ENCODE results near the gene CSF3. TPM values are rescaled to one million over a fixed set of nuclear protein-coding genes. Genes with fewer than 3 reads are reported as not detected.

The CSF3 gene
- total RNA-seq, 1 experiment from 2014 or later = not detected

DNA sequence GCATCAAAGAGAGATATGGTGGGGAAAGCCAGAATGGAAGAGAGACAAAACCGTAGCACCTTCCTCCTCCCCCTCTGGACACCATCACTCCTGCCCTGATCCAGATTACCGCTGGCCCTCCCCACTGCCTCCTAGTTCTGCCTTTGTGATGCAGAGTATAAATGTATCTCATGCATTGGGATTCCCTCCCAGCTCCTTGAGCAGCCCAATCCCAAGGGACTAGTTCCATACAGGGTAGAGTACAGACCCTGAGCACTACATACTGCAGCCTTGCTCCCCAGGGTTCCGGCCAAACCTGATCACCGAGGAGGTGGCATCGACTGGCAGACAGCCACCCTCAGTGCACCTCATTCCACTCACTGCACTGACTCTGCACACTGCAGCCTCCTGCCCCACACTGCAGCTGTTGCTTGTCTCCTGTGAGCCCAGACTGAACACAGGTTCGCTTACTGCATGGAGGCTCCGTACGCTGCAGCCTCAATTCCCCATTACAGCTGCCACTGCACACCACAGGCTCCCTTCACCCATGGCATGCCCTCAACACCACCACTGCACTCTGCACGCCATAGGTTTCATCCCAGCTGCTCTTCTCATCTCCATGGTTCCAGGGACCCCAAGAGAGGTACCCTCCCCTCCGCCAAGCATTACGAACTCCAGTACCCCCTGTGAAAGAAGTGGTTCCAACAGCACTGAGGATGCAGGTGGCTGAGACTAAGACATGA is 45.8 kb downstream of the CSF3 start:
- Histone ChIP-seq H3K4me1 (replicated peaks; ENCODE audit: insufficient read depth) (peaks cover 24% of the 10 kb centered on the region; the same call in 1 of the 2 replicates), H3F3A (ENCODE audit: insufficient read depth, low read depth) (peaks cover 8% of the 10 kb centered on the region; the same call in 1 of the 2 replicates), H2AFZ (no peak overlapping the region), H3K79me2 (ENCODE audit: low read depth) (no peaks in the 10 kb centered on the region), H3K27ac (no peak overlapping the region), H3K4me3 (no peak overlapping the region), H3K9me3 (ENCODE audit: insufficient read depth, low read depth) (no peaks in the 10 kb centered on the region), H3K4me2 (no peak overlapping the region), H3K36me3 (ENCODE audit: low read depth) (no peaks in the 10 kb centered on the region), H4K20me1 (ENCODE audit: insufficient read depth) (no peaks in the 10 kb centered on the region), H3K9me2 (ENCODE audit: insufficient read depth) (no peaks in the 10 kb centered on the region), H3K27me3 (ENCODE audit: insufficient read depth, low read depth) (peaks cover 13% of the 10 kb centered on the region; the same call in 1 of the 2 replicates)
- CTCF ChIA-PET = no interaction called here
- intact Hi-C loops (cut with micrococcal nuclease; ENCODE audit: unreplicated experiment) = loop anchor here (5.0 kb wide), 1 partner anchor 51 kb away; no protein-coding TSS in a partner anchor
- POLR2A ChIA-PET (ENCODE audit: unreplicated experiment) = no interaction called here
- no TSS peak for BruUV-seq (replicated peaks)
- no peak for DNase-seq
- TF ChIP-seq, protein P1, sequence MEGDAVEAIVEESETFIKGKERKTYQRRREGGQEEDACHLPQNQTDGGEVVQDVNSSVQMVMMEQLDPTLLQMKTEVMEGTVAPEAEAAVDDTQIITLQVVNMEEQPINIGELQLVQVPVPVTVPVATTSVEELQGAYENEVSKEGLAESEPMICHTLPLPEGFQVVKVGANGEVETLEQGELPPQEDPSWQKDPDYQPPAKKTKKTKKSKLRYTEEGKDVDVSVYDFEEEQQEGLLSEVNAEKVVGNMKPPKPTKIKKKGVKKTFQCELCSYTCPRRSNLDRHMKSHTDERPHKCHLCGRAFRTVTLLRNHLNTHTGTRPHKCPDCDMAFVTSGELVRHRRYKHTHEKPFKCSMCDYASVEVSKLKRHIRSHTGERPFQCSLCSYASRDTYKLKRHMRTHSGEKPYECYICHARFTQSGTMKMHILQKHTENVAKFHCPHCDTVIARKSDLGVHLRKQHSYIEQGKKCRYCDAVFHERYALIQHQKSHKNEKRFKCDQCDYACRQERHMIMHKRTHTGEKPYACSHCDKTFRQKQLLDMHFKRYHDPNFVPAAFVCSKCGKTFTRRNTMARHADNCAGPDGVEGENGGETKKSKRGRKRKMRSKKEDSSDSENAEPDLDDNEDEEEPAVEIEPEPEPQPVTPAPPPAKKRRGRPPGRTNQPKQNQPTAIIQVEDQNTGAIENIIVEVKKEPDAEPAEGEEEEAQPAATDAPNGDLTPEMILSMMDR (conservative IDR thresholded peaks at IDR 0.05) = no peak
- TF ChIP-seq EZH2 (IDR thresholded peaks at IDR 0.05; ENCODE audit: low read depth) = no peak

DNA sequence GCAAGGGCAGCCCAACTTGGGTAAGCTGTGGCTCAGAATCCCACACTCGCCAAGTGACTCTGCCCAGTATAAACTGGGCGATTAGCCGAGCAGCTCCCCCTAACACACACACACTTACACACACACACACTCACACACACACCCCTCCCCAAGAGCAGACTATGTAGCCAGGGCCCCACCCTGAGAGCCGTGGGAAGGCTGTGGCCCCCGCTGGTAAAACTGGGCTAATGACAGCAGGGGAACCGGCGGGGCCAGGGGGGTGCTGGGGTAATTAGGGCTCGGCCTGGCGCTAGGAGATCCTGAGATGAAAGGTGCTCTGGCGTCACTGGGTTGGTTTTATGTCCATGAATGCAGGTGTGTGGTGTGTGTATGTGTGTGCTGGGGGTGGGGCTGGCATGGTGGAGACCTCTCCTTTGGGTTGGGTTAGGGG is 46.4 kb downstream of the CSF3 start:
- Histone ChIP-seq H3K27ac (no peak overlapping the region), H3K4me3 (no peak overlapping the region), H3K36me3 (ENCODE audit: low read depth) (no peaks in the 10 kb centered on the region), H3K9me2 (ENCODE audit: insufficient read depth) (no peaks in the 10 kb centered on the region), H3K9me3 (ENCODE audit: insufficient read depth, low read depth) (no peaks in the 10 kb centered on the region), H3F3A (ENCODE audit: insufficient read depth, low read depth) (peaks cover 8% of the 10 kb centered on the region; the same call in 1 of the 2 replicates), H3K4me2 (no peak overlapping the region), H3K4me1 (replicated peaks; ENCODE audit: insufficient read depth) (peaks cover 24% of the 10 kb centered on the region; the same call in 1 of the 2 replicates), H2AFZ (no peak overlapping the region), H3K27me3 (ENCODE audit: insufficient read depth, low read depth) (peaks cover 13% of the 10 kb centered on the region; the same call in 1 of the 2 replicates), H3K79me2 (ENCODE audit: low read depth) (no peaks in the 10 kb centered on the region), H4K20me1 (ENCODE audit: insufficient read depth) (no peaks in the 10 kb centered on the region)
- DNase-seq = no peak
- ChIA-PET CTCF (no interaction called here), POLR2A (ENCODE audit: unreplicated experiment) (no interaction called here)
- TF ChIP-seq EZH2 (IDR thresholded peaks at IDR 0.05; ENCODE audit: low read depth) = no peak
- TF ChIP-seq, protein P1 (conservative IDR thresholded peaks at IDR 0.05) = no peak
- BruUV-seq (replicated peaks) = no TSS peak
- intact Hi-C loops (cut with micrococcal nuclease; ENCODE audit: unreplicated experiment) = loop anchor here (5.0 kb wide), 1 partner anchor 51 kb away; no protein-coding TSS in a partner anchor

DNA sequence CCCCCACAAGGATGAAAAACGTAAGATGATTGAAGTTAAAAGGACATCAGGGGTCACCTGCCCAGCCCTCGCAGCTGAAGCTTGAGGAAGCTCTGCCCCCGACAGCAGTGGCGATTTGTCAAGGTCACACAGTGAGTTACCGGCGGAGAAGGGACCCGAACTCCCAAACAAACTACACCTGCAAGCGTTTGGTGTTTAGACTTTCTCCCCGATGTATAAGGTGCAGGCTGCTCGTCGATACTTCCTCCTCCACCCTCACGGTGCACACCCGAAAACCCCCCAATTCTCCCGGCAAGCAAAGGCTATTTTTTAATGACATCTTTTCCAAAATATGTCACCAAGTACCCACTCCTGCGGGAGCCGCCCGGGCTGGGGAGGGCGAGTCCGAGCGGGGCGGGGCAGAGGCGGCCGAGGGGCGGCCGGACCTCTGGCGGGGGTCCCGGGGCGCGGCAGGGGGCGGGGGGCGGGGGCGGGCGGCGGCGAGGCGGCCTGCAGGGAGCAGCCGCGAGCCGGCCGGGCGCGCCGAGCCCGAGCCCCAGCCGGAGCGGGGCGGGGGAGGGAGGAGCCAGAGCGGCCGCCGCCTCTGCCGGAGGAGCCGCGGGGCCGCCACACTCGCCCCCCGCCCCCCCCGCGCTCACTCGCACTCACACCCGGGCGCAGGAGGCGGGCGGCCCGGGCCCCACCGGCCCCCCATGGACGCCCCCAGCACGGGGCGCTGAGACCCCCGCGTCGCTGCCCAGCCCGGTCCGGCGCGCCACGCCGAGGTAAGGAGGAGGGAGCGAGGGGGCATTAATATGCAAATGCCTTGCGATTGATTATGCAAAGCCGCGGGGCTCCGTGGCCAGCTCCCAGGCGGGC is 47.3 kb downstream of the CSF3 start, which contains the start of gene THRA:
TSS of gene THRA (plus strand) at position 637 of the 858 bp plus-strand sequence. CDS start 11,524 bp downstream, outside the sequence.
- intact Hi-C loops (cut with micrococcal nuclease; ENCODE audit: unreplicated experiment) = loop anchor here (5.0 kb wide), 1 partner anchor 50 kb away; no protein-coding TSS in a partner anchor
- H3K9me3 ChIP-seq (ENCODE audit: insufficient read depth, low read depth) = no peaks in the 10 kb centered on the region
- TF ChIP-seq, protein P1 (conservative IDR thresholded peaks at IDR 0.05) = peak; percentile 35; the same call in 1 of the 2 replicates
- no peak for TF ChIP-seq EZH2 (IDR thresholded peaks at IDR 0.05; ENCODE audit: low read depth)
- H3K36me3 ChIP-seq (ENCODE audit: low read depth) = no peaks in the 10 kb centered on the region
- no TSS peak for BruUV-seq (replicated peaks)
- no peaks in the 10 kb centered on the region for H3K79me2 ChIP-seq (ENCODE audit: low read depth)
- H3K4me3 ChIP-seq = peak within 1 kb of the TSS; percentile 95
- ChIA-PET POLR2A (ENCODE audit: unreplicated experiment) (interaction anchor here (0.6 kb wide), 2 partner anchors 18 to 230 kb away, joined by 4 read pairs; no protein-coding TSS in a partner anchor), CTCF (no interaction called here)
- H3F3A ChIP-seq (ENCODE audit: insufficient read depth, low read depth) = peaks cover 8% of the 10 kb centered on the region; the same call in 1 of the 2 replicates
- peak within 1 kb of the TSS; percentile 92 for H3K4me2 ChIP-seq
- H2AFZ ChIP-seq = peak within 1 kb of the TSS; percentile 99
- H4K20me1 ChIP-seq (ENCODE audit: insufficient read depth) = no peaks in the 10 kb centered on the region
- peak in 1 of 2 experiments; percentile 60 for DNase-seq
- H3K4me1 ChIP-seq (replicated peaks; ENCODE audit: insufficient read depth) = peaks cover 24% of the 10 kb centered on the region; the same call in 1 of the 2 replicates
- no peak within 1 kb of the TSS for H3K27ac ChIP-seq
- no peaks in the 10 kb centered on the region for H3K9me2 ChIP-seq (ENCODE audit: insufficient read depth)
- H3K27me3 ChIP-seq (ENCODE audit: insufficient read depth, low read depth) = peaks cover 8% of the 10 kb centered on the region; the same call in 1 of the 2 replicates

All from PC-9 (cell line).